SK-N-SH (cell line): ENCODE data around the gene RHOT1. TPM values are rescaled to one million over a fixed set of nuclear protein-coding genes. Genes with fewer than 3 reads are reported as not detected.

Source experiments
- CTCF ChIA-PET: fragments of 300-600, 350-600 bp; formaldehyde crosslinking; extraction: SDS; loops from one replicate; lab custom pipeline; 2021; lab: Yijun Ruan, JAX
- POLR2A ChIA-PET: fragments of 350-600 bp; sonication (Branson Sonifier 250); formaldehyde crosslinking; extraction: SDS; loops from one replicate; lab custom pipeline; 2020; ENCODE audit warnings: antibody characterized with exemption, inconsistent platforms; lab: Yijun Ruan, JAX
- DNase-seq: peaks from one replicate; pipeline ENCODE4 v3.0.0; 2012
- H2AFZ ChIP-seq: fragments of 200-600 bp; sonication (generic); 2 replicates; pipeline ENCODE4 v1.8.1; 2016; ENCODE audit warnings: antibody characterized with exemption, mild to moderate bottlenecking, low read depth
- H3F3A ChIP-seq: fragments of 200-600 bp; sonication (generic); replicated peaks from 2 replicates; pipeline ENCODE3; 2016; ENCODE audit warnings: antibody characterized with exemption, mild to moderate bottlenecking; ENCODE audit not compliant: insufficient read depth
- H3K27ac ChIP-seq, 2 experiments: fragments of 200-500 bp in 1 of 2; fragments of 200-600 bp in 1 of 2; sonication (Bioruptor generic) in 1 of 2; sonication (generic), shearing (Covaris generic) in 1 of 2; 2 replicates each; pipeline versions ENCODE4 v1.5.1 to v1.6.1; 2014 to 2016; ENCODE audit warnings: low read depth in 2 of 2, inconsistent platforms in 1 of 2, low read length in 1 of 2, mild to moderate bottlenecking in 1 of 2, mixed read lengths in 1 of 2
- H3K27me3 ChIP-seq: fragments of 200-600 bp; sonication (generic), shearing (Covaris generic); 2 replicates; pipeline ENCODE4 v1.6.1; 2016; ENCODE audit warnings: mixed run types; ENCODE audit not compliant: insufficient read depth
- H3K36me3 ChIP-seq, 2 experiments: fragments of 200-500 bp in 1 of 2; fragments of 200-600 bp in 1 of 2; sonication (Bioruptor generic) in 1 of 2; sonication (generic) in 1 of 2; replicated peaks in 1 of 2; 2 replicates each; pipeline versions ENCODE3 to v1.5.1; 2014 to 2016; ENCODE audit warnings: low read length in 1 of 2, mild to moderate bottlenecking in 1 of 2; ENCODE audit not compliant: insufficient read depth in 2 of 2, control insufficient read depth in 1 of 2
- H3K4me1 ChIP-seq, 2 experiments: fragments of 200-500 bp in 1 of 2; fragments of 200-600 bp in 1 of 2; sonication (Bioruptor generic) in 1 of 2; sonication (generic), shearing (Covaris generic) in 1 of 2; 2 replicates each; pipeline versions ENCODE4 v1.5.1 to v1.6.1; 2014 to 2016; ENCODE audit warnings: low read depth in 1 of 2, low read length in 1 of 2, mixed run types in 1 of 2; ENCODE audit not compliant: insufficient read depth in 2 of 2, control insufficient read depth in 1 of 2
- H3K4me2 ChIP-seq: fragments of 200-600 bp; sonication (generic), shearing (Covaris generic); 2 replicates; pipeline ENCODE4 v1.6.1; 2017; ENCODE audit warnings: mixed run types
- H3K4me3 ChIP-seq, 2 experiments: fragments of 200-500 bp in 1 of 2; fragments of 200-600 bp in 1 of 2; sonication (Bioruptor generic) in 1 of 2; sonication (generic), shearing (Covaris generic) in 1 of 2; 2 replicates each; pipeline versions ENCODE4 v1.5.1 to v1.8.1; 2014 to 2016; ENCODE audit warnings: low read depth in 2 of 2, inconsistent platforms in 1 of 2, low read length in 1 of 2, mild to moderate bottlenecking in 1 of 2, mixed read lengths in 1 of 2, moderate library complexity in 1 of 2
- H3K79me2 ChIP-seq: fragments of 200-600 bp; sonication (generic); 2 replicates; pipeline ENCODE4 v1.8.1; 2017; ENCODE audit warnings: mild to moderate bottlenecking; ENCODE audit not compliant: insufficient read depth
- H3K9ac ChIP-seq: fragments of 200-600 bp; sonication (generic); 2 replicates; pipeline ENCODE4 v1.6.1; 2017; ENCODE audit warnings: mixed run types
- H3K9me2 ChIP-seq: fragments of 200-600 bp; sonication (generic); 2 replicates; pipeline ENCODE4 v1.6.1; 2017; ENCODE audit warnings: mixed run types
- H3K9me3 ChIP-seq: fragments of 200-600 bp; sonication (generic); 2 replicates; pipeline ENCODE4 v1.6.1; 2017; ENCODE audit warnings: mixed run types, mild to moderate bottlenecking, moderate library complexity
- H4K20me1 ChIP-seq: fragments of 200-600 bp; sonication (generic); 2 replicates; pipeline ENCODE4 v1.6.1; 2017; ENCODE audit warnings: mild to moderate bottlenecking, mixed run types; ENCODE audit not compliant: insufficient read depth
- PBX3 ChIP-seq: IDR thresholded peaks from 2 replicates; pipeline ENCODE4; 2012
- RFX5 ChIP-seq: IDR thresholded peaks from 2 replicates; pipeline ENCODE4 v1.6.1; 2012; ENCODE audit warnings: mild to moderate bottlenecking, improper control_type of control experiment, low read length
- RXRA ChIP-seq: IDR thresholded peaks from 2 replicates; pipeline ENCODE4 v1.4.0; 2012; ENCODE audit warnings: low read depth, mild to moderate bottlenecking, borderline replicate concordance
- SIN3A ChIP-seq: IDR thresholded peaks from 2 replicates; pipeline ENCODE4 v1.6.1; 2012; ENCODE audit warnings: low read depth, mild to moderate bottlenecking, low read length, moderate library complexity, borderline replicate concordance
- ZBTB33 ChIP-seq: IDR thresholded peaks from 2 replicates; pipeline ENCODE4 v1.4.0; 2012; ENCODE audit warnings: low read depth, borderline replicate concordance
- WGBS: methylation state at CpG from one replicate; pipeline ENCODE4 v1.1.6; 2017; ENCODE audit warnings: low lambda C conversion rate; 5-methylcytosine and 5-hydroxymethylcytosine counted together
- polyA plus RNA-seq, 3 experiments: library from polyadenylated mRNA; depleted of rRNA; stranded (reverse); fragments of >200 nt; gene quantifications; 2 replicates each; pipeline ENCODE4 v1.2.3, GENCODE V29; 2012
- TF ChIP-seq, protein P1 (sequence below): fragments of 200-600 bp; sonication (generic); IDR thresholded peaks from 2 replicates; pipeline ENCODE4 v1.6.1; 2017; ENCODE audit warnings: antibody characterized with exemption, mild to moderate bottlenecking, moderate library complexity
- TF ChIP-seq, protein P2 (sequence below): fragments of 150-350 bp; IDR thresholded peaks from 2 replicates; pipeline ENCODE4 v1.6.1; 2016; ENCODE audit warnings: mild to moderate bottlenecking, low read depth, low read length

RHOT1 gene
- polyA plus RNA-seq, 1 of the 3 experiments (the other 2 are of a cell fraction): 25.0 TPM

DNA sequence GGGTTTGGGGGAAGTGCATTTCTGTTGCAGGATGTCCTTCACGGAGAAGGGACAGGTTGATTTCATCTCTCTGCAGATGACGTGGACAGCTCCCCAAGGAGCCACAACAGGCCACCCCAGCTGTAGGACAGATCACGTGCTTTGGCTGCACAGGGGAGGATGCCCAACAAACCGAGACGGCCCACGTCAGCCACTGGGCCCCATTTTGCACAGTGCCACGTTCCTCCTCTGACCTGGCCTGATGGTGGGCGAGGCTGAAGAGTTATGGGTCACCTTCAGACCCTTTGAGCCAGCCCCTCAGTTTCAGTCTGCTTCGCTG lies 114.4 kb downstream of the RHOT1 start:
- no peak for DNase-seq
- Histone ChIP-seq H3K4me2 (no peak overlapping the region), H3K9me2 (no peaks in the 10 kb centered on the region), H3K9ac (no peak overlapping the region), H3K27me3 (no peaks in the 10 kb centered on the region), H4K20me1 (no peaks in the 10 kb centered on the region), H3K27ac (no peak overlapping the region), H3K36me3 (no peaks in the 10 kb centered on the region), H3K9me3 (no peaks in the 10 kb centered on the region), H3K4me3 (no peak overlapping the region), H3F3A (no peaks in the 10 kb centered on the region), H2AFZ (no peak overlapping the region), H3K4me1 (no peaks in the 10 kb centered on the region), H3K79me2 (no peaks in the 10 kb centered on the region)
- CTCF ChIA-PET: interaction anchor here (13.5 kb wide), 1 partner anchor 64 kb away, joined by 192 read pairs; no protein-coding TSS in a partner anchor
- POLR2A ChIA-PET: no interaction called here
- no peak for TF ChIP-seq PBX3
- TF ChIP-seq, protein P1, sequence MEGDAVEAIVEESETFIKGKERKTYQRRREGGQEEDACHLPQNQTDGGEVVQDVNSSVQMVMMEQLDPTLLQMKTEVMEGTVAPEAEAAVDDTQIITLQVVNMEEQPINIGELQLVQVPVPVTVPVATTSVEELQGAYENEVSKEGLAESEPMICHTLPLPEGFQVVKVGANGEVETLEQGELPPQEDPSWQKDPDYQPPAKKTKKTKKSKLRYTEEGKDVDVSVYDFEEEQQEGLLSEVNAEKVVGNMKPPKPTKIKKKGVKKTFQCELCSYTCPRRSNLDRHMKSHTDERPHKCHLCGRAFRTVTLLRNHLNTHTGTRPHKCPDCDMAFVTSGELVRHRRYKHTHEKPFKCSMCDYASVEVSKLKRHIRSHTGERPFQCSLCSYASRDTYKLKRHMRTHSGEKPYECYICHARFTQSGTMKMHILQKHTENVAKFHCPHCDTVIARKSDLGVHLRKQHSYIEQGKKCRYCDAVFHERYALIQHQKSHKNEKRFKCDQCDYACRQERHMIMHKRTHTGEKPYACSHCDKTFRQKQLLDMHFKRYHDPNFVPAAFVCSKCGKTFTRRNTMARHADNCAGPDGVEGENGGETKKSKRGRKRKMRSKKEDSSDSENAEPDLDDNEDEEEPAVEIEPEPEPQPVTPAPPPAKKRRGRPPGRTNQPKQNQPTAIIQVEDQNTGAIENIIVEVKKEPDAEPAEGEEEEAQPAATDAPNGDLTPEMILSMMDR: no peak
- TF ChIP-seq, protein P2, sequence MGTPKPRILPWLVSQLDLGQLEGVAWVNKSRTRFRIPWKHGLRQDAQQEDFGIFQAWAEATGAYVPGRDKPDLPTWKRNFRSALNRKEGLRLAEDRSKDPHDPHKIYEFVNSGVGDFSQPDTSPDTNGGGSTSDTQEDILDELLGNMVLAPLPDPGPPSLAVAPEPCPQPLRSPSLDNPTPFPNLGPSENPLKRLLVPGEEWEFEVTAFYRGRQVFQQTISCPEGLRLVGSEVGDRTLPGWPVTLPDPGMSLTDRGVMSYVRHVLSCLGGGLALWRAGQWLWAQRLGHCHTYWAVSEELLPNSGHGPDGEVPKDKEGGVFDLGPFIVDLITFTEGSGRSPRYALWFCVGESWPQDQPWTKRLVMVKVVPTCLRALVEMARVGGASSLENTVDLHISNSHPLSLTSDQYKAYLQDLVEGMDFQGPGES: no peak
- no peak for TF ChIP-seq RFX5
- WGBS: 87% methylated on average over 7 of the region's 9 CpGs

DNA sequence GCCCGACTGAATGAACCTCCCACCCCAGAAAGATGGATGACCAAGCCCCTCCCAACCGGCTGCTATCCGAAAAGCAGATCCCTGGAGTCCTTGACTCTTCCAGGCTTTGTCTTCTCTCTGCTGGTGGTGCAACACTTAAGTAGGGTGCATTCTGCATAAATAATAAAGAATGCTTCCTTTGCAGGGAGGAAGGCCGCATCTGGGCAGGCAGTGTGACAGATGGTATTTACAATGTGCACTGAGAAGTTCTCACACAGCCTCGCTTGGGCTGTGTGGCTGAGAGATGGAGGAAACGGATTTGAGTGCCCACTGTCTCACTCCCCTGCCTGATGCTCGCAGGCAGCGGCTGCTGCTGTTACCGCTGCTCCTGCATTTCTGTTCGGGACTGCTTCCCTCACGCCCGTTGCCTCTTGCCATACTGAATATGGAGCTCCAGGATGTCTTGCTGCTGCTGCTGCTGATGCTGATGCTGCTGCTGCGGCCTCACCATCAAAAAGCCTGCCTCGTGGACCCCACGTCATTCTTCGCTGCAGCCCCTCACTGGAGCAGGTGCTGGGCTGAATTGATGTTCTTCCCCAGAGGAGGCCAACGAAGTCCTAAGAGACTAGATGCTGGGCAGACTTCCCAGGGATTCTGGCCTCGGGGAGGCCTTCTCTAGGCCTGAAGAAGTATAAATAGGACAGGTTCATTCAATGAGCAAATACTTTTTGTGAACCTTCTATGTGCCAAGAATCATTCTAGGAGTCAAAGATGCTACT lies 116.3 kb downstream of the RHOT1 start:
- H3K27ac ChIP-seq: no peak overlapping the region
- no peaks in the 10 kb centered on the region for H3K4me1 ChIP-seq
- no peak overlapping the region for H3K9ac ChIP-seq
- H3K36me3 ChIP-seq: no peaks in the 10 kb centered on the region
- CTCF ChIA-PET: interaction anchor here (1.0 to 13.5 kb wide), 4 partner anchors 8 to 120 kb away, joined by 3 to 192 read pairs (median 4); no protein-coding TSS in a partner anchor
- no peaks in the 10 kb centered on the region for H3K27me3 ChIP-seq
- no peaks in the 10 kb centered on the region for H3K9me2 ChIP-seq
- no peaks in the 10 kb centered on the region for H3F3A ChIP-seq
- H3K4me3 ChIP-seq: no peak overlapping the region
- no peak overlapping the region for H2AFZ ChIP-seq
- TF ChIP-seq, protein P2: no peak
- no peak for TF ChIP-seq SIN3A
- no peak for TF ChIP-seq RXRA
- TF ChIP-seq ZBTB33: no peak
- TF ChIP-seq, all 33 proteins: peak for 0
- Histone ChIP-seq H4K20me1 (no peaks in the 10 kb centered on the region), H3K79me2 (no peaks in the 10 kb centered on the region), H3K9me3 (no peaks in the 10 kb centered on the region), H3K4me2 (no peak overlapping the region)
- DNase-seq: no peak
- WGBS: 86% methylated on average over 14 of the region's 18 CpGs
- POLR2A ChIA-PET: no interaction called here
